SU-DHL-6 (cell line): Measurements from ENCODE around the gene KL.

Source experiments
- H2AFZ ChIP-seq: fragments of 200-600 bp; sonication (generic); 2 replicates; pipeline ENCODE4 v1.6.1; 2014; ENCODE audit warnings: low read depth, mild to moderate bottlenecking, moderate library complexity, mixed read lengths, antibody characterized with exemption, low read length; ENCODE audit not compliant: severe bottlenecking
- H3F3A ChIP-seq: fragments of 200-600 bp; shearing (Covaris generic); 2 replicates; pipeline ENCODE4 v1.6.0; 2016; ENCODE audit warnings: antibody characterized with exemption, mild to moderate bottlenecking; ENCODE audit not compliant: insufficient read depth
- H3K27ac ChIP-seq: fragments of 200-600 bp; sonication (generic); 2 replicates; pipeline ENCODE4 v1.5.1; 2016; ENCODE audit warnings: low read depth, mild to moderate bottlenecking, low read length, moderate library complexity, mixed read lengths
- H3K27me3 ChIP-seq: fragments of 200-600 bp; sonication (generic), shearing (Covaris generic); 2 replicates; pipeline ENCODE4 v1.6.0; 2014; ENCODE audit warnings: mild to moderate bottlenecking, low read length
- H3K36me3 ChIP-seq: fragments of 200-600 bp; sonication (generic); 2 replicates; pipeline ENCODE4 v1.6.1; 2014; ENCODE audit warnings: mild to moderate bottlenecking, low read length, mixed read lengths
- H3K4me2 ChIP-seq: fragments of 300-600, 200-600 bp; shearing (Covaris generic), sonication (generic); 2 replicates; pipeline ENCODE4 v1.6.0; 2014; ENCODE audit warnings: low read length, low read depth, mild to moderate bottlenecking; ENCODE audit not compliant: poor library complexity, severe bottlenecking
- H3K4me3 ChIP-seq: fragments of 200-600 bp; sonication (generic); 2 replicates; pipeline ENCODE4 v1.5.1; 2014; ENCODE audit warnings: antibody characterized with exemption, low read length, mild to moderate bottlenecking, mixed read lengths; ENCODE audit not compliant: insufficient read depth, poor library complexity, severe bottlenecking
- H3K79me2 ChIP-seq: fragments of 200-600 bp; sonication (generic); 2 replicates; pipeline ENCODE4 v1.6.1; 2014; ENCODE audit warnings: mild to moderate bottlenecking, low read length, moderate library complexity; ENCODE audit not compliant: insufficient read depth
- H3K9ac ChIP-seq: fragments of 200-600 bp; sonication (generic); 2 replicates; pipeline ENCODE4 v1.7.0; 2014; ENCODE audit warnings: mild to moderate bottlenecking, low read length
- H3K9me2 ChIP-seq: fragments of 200-600 bp; sonication (generic); replicated peaks from 2 replicates; pipeline ENCODE4 v1.6.1; 2014; ENCODE audit warnings: low read length; ENCODE audit not compliant: insufficient read depth
- H3K9me3 ChIP-seq: fragments of 200-600 bp; sonication (generic); 2 replicates; pipeline ENCODE4 v1.6.1; 2014; ENCODE audit warnings: low read length, mixed read lengths; ENCODE audit not compliant: insufficient read depth
- H4K20me1 ChIP-seq: fragments of 200-600 bp; sonication (generic); 2 replicates; pipeline ENCODE4 v1.6.1; 2014; ENCODE audit warnings: low read depth, mild to moderate bottlenecking, antibody characterized with exemption, low read length, moderate library complexity, mixed read lengths
- EZH2phosphoT487 ChIP-seq: fragments of 200-600 bp; sonication (generic), shearing (Covaris generic); conservative IDR thresholded peaks from 2 replicates; pipeline ENCODE4 v1.6.1; 2018; ENCODE audit warnings: mild to moderate bottlenecking, antibody characterized with exemption, low read length, moderate library complexity, mixed read lengths
- TF ChIP-seq, protein P1 (sequence below): fragments of 200-600 bp; sonication (generic); IDR thresholded peaks from one replicate; pipeline ENCODE4 v1.5.1; 2017; ENCODE audit warnings: antibody characterized with exemption, mild to moderate bottlenecking, low read length, moderate library complexity; ENCODE audit not compliant: insufficient read depth, poor library complexity, severe bottlenecking

The KL gene

DNA sequence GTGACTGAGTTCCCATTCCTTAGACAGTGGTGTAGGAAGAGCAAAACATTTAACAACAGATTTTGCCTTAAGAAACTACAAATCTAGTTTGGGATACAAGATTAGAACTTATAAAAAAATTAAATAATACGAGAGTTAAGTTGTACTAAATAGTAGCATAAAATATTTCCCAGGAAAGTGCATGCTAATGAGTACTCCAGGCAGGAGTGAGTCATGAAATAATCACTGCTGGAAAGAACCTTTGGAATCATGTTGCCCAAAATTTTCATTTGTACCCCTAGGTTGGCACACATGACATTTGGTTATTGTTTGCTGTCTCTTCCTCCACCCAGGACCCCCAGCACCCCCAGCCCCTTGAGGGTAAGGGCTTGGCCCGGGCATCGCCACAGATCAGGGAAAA lies 26.3 kb upstream of the KL start:
- Histone ChIP-seq H4K20me1 (no peaks in the 10 kb centered on the region), H3K9me2 (no peaks in the 10 kb centered on the region)

GRCh38 chr13:32993145-32993544 lies 23.1 kb upstream of the KL start:
- no peak overlapping the region for H2AFZ ChIP-seq
- H3K79me2 ChIP-seq: no peaks in the 10 kb centered on the region
- no peaks in the 10 kb centered on the region for H3K36me3 ChIP-seq
- no peaks in the 10 kb centered on the region for H3K9me3 ChIP-seq
- H3K27ac ChIP-seq: no peak overlapping the region
- H4K20me1 ChIP-seq: no peaks in the 10 kb centered on the region
- H3F3A ChIP-seq: no peaks in the 10 kb centered on the region
- TF ChIP-seq EZH2phosphoT487: no peak
- TF ChIP-seq, protein P1, sequence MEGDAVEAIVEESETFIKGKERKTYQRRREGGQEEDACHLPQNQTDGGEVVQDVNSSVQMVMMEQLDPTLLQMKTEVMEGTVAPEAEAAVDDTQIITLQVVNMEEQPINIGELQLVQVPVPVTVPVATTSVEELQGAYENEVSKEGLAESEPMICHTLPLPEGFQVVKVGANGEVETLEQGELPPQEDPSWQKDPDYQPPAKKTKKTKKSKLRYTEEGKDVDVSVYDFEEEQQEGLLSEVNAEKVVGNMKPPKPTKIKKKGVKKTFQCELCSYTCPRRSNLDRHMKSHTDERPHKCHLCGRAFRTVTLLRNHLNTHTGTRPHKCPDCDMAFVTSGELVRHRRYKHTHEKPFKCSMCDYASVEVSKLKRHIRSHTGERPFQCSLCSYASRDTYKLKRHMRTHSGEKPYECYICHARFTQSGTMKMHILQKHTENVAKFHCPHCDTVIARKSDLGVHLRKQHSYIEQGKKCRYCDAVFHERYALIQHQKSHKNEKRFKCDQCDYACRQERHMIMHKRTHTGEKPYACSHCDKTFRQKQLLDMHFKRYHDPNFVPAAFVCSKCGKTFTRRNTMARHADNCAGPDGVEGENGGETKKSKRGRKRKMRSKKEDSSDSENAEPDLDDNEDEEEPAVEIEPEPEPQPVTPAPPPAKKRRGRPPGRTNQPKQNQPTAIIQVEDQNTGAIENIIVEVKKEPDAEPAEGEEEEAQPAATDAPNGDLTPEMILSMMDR: no peak
- H3K9ac ChIP-seq: no peak overlapping the region
- H3K9me2 ChIP-seq: no peaks in the 10 kb centered on the region
- no peaks in the 10 kb centered on the region for H3K27me3 ChIP-seq
- no peak overlapping the region for H3K4me2 ChIP-seq
- no peak overlapping the region for H3K4me3 ChIP-seq

More for the DNA sequence above, 26.3 kb upstream of the KL start:
- H3K36me3 ChIP-seq: no peaks in the 10 kb centered on the region
- H3K4me2 ChIP-seq: no peak overlapping the region
- no peak overlapping the region for H3K27ac ChIP-seq
- H3F3A ChIP-seq: no peaks in the 10 kb centered on the region
- H3K4me3 ChIP-seq: no peak overlapping the region
- H3K27me3 ChIP-seq: no peaks in the 10 kb centered on the region
- H2AFZ ChIP-seq: no peak overlapping the region
- TF ChIP-seq EZH2phosphoT487: no peak
- TF ChIP-seq, protein P1: no peak
- H3K9ac ChIP-seq: no peak overlapping the region
- H3K9me3 ChIP-seq: no peaks in the 10 kb centered on the region
- H3K79me2 ChIP-seq: no peaks in the 10 kb centered on the region

DNA sequence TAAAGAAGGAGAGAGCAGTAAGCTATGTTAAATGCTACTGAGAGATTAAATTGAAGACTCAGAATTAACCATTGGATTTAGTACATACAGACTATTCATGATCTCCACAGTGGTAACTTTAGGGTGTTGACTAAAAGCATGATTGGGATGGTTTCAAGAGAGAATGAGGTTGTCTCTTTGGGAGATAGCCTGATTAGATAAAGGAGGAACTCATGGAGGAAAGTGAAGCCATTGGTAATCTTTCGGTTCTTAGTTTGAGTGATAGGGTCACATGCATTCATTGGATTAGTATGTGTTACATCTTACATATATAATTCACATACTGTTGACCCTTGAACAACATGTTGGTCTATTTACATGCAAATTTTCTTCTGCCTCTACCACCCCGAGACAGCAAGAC lies 18.8 kb upstream of the KL start:
- no peaks in the 10 kb centered on the region for H3K9me3 ChIP-seq
- no peaks in the 10 kb centered on the region for H3K79me2 ChIP-seq
- H2AFZ ChIP-seq: no peak overlapping the region

More for the DNA sequence above, 18.8 kb upstream of the KL start:
- Histone ChIP-seq H4K20me1 (no peaks in the 10 kb centered on the region), H3K4me2 (no peak overlapping the region), H3K36me3 (no peaks in the 10 kb centered on the region), H3K27me3 (no peaks in the 10 kb centered on the region), H3K27ac (no peak overlapping the region), H3K4me3 (no peak overlapping the region), H3K9me2 (no peaks in the 10 kb centered on the region), H3F3A (no peaks in the 10 kb centered on the region), H3K9ac (no peak overlapping the region)
- no peak for TF ChIP-seq EZH2phosphoT487
- TF ChIP-seq, protein P1: no peak
